CD4-positive, alpha-beta T cell treated with Interleukin-21 for 1 hour (primary cell): ENCODE data around the gene TRNP1.

ENCODE experiments used
- DNase-seq: peaks from one replicate; pipeline ENCODE4 v3.0.0-alpha.2; 2020

The TRNP1 gene

DNA sequence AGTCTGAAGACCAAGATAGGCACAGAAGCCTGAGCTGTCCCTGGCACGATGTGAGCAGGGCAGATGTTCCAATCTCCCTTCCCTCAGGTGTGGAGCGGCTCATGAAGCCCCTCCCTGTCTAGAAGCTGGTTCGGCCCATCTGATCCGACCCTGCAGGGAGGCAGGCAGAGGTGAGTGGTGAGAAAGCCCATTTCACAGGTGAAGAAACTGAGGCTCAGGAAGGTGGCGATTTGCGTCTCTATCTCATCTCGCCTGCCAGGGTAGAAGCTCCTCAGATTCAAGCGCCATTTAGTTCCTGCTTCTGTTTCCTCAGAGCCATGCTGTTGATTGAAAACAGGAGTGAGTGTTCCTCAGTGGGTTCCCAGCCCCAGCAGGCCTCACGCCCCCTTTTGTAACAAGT lies 36.0 kb downstream of the TRNP1 start:
- no peak for DNase-seq

DNA sequence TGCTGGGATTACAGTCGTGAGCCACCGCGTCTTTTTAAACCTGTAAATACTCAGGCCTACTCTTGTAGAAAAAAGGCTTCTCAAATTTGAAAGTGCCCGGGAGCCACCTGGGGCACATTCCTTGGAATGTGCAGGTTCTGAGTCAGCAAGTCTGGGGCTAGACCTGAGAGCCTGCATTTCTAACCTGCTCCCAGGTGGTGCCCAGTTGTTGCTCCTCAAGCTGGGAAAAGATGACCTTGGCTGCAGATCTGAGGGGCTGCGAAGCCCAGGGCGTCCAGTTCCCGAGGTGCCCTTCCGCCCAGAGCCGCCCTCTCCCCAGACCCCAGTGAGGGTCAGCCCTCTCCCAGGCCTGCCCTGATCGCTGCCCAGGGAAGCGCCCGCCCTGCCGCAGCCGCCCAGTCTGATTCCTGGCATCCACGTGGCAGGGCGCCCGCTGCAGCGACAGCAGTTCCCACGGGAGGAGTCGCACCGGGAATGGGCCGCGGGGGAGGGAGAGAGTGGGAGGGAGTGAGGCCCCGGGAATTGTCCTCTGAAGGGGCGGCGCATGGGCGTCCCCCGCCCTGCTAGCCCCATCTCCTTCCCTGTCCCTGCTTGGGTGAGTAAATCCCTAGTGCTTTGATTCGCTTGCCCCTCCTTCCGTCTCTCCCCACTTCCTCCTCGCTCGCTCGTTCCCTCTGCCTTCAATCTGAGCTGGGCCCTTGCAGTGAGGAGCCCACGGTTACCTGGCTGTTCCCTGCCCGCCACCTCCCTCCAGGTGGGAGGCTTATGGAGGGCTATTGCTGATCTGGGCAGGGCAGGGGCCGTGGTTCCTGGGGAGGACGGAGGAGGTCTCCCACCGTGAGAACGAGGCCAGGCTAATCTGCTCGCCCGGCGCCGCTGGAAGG lies 38.0 kb downstream of the TRNP1 start:
- DNase-seq, result no peak

DNA sequence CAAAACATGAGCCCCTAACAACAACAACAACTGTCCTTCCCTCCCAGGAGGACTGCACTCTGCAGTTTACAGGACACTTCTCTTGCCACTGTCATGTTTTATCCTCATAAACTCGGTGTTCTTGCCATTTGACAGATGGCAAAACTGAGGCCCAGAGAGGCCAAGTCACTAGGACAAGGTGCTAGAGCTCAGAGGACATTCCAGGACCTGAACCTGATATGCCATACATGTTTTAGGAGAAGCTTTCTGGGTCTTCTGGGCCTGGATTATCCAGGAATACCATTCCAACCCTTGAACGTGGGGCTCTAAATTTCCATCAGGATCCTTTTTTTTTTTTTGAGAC lies 38.6 kb downstream of the TRNP1 start:
- DNase-seq, result no peak

DNA sequence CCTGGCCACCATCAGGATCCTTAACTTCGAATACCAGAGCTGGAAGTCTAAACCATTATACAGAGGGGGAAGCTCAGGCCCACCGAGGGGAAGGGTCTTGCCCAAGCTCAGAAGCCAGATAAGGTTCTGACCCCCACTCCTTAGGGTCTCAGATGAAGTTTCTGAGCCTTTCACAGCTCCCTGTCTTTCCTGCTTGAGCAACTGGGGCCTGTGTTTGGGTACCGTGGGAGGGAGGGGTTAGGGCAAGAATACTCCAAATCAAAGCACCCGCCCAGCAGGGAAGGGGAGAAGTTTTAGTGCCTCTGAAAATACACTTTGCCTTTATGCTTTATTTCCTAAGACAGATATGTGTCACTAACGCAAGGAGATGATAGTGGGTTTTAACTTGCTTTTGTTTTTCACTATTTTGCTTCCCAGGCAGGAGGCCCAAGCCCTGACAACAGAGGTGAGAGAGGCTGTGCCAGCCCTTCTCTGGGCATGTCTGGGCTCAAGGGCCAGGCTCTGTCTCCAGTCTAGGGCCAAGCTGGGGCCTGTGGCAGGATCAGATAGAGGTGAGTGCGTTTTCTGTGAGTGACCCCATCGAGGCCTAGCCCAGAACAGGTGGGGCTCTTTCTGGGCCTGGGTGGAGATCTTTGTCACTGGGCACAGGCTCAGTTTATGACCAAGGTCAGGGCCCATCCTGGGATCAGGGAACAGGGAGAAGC lies 39.7 kb downstream of the TRNP1 start:
- DNase-seq, result no peak

DNA sequence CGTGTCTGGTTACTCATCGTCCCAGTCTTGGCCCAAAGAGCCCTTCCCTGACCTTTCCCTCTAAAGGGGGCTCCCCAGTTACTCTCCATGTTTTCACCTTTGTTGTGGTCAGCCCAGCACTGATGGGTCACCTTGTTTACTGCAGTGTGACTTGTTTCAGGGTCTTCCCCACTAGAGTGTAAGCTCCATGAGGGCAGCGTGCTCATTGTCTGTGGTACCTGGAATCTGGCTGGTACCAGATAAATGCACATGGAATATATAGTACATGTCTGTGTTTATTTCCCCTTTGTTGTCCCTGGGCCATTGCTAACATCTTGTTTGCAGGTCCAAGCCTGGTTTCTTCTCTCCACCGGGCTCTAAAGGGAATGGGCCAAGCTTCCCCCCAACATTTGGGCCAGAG lies 41.9 kb downstream of the TRNP1 start:
- DNase-seq, result no peak

DNA sequence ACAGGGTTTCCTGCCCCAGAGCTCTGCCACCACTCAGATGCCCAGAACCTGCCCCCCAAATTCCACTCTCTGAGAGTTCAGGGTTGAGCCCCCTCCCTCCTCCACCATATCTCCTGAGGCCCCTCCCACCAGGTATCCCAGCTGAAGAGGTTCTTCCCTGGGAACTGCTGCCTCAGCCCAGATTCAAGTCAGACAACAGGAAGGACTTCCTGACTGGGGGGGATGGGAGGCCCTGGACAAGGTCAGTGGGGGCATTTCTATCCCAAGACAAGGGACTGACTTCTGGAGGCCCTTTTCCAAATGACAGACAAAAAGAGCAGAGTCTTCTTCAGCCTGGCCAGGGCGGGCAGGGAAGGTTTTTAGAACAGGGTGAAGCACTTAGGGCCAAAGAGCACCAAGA lies 43.2 kb downstream of the TRNP1 start:
- no peak for DNase-seq

DNA sequence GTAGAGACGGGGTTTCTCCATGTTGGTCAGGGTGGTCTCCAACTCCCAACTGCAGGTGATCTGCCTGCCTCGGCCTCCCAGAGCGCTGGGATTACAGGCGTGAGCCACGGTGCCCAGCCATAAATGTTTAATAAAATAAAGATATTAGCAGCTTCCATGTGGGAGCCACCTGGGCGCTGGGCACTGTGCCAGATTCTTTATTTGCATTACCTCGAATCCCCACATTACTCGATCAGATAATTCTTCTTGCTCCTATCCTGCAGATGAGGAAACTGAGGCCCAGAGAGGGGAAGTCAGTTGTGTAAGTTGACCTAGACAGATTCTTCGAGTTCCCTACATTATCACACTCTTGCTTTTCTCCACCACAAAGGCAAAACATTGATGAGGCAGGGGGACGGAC lies 44.0 kb downstream of the TRNP1 start:
- no peak for DNase-seq

DNA sequence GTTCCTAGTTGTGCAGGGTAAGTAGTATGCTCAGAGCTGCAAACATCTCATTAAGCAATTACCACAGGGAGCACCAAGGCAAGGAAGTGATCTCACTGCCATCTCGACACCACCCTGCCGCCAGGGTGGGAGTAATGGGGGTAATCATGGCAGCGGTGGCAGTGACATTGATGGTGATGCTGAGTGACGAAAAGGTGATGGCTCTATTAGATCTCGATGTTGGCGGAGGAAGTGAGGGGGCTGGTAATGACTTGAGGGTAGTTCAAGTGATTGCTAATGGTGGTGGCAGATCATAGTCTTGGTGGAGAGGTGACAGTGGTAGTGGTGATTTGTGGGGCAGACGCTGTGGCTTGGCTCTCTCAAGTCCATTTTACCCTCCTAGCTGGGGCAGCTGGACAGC lies 44.5 kb downstream of the TRNP1 start:
- no peak for DNase-seq

DNA sequence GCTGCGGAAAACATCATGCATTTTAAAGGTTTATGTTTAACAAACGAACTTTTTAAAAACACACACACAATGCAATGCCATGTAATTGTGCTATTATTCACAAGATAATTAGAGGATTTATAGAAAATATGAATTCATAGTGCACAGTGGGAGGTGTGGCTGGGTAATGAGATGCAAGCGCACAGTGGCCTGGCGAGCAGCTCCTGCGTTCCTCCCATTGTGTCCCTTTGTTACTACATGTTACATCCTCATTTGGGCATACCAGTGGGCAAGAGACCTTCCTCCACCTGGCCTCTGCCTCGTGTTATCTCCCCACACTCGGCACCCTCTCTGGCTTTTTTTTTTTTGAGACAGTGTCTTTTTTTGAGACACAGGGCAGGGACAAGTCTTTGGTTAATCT lies 49.2 kb downstream of the TRNP1 start:
- no peak for DNase-seq

DNA sequence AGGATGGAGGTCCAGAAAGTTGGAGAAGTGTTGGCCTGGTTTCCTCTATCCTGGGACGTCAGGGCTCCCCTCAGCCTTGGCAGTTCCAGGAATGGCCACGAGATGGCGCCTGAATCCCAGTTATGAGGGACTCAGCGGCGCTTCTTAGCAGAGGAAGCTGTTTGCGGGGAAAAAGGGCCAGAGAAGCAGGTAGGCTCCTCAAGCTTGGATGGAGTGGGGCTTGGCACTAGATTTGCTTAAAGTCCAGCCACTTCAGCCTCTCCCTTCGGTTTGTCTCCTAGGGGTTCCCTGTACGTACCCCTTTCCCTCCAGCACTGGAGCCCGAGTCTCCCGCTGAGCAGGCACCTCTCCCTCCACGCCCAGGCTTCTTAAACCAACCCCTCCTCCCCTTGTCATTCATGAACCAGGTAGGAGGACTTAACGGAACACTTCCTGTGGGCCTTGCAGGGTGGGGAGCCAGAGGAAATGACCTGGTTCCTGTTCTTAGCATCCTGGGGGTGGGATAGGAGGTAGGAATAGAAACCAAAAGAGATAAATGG lies 51.2 kb downstream of the TRNP1 start:
- DNase-seq, result peak; percentile 86

DNA sequence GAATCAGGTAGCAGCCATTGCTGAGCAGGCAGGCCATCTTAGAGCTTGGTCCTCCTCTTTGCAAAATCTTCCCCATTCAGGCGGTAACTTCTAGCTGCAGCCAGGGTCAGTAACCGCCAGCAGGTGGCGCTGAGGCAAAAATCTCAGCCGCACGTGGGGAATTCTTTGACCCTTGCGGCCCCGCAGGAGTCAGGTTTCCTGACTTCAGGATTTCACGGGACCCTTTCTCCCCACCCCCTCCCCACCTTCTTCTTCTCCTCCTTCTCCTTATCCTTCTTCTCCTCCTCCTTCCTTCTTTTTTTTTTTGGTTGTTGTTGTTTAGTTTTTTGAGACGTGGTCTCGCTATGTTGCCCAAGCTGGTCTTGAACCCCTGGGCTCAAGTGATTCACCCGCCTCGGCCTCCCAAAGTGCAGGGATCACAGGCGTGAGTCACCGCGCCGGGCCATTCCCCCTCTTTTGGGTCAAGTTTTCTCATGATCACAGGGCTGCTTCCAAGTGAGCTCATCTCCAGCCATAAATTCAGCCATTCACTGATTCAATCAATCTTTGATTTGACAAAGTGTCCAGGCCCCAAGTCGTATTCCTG lies 52.6 kb downstream of the TRNP1 start:
- peak; percentile 67 for DNase-seq

DNA sequence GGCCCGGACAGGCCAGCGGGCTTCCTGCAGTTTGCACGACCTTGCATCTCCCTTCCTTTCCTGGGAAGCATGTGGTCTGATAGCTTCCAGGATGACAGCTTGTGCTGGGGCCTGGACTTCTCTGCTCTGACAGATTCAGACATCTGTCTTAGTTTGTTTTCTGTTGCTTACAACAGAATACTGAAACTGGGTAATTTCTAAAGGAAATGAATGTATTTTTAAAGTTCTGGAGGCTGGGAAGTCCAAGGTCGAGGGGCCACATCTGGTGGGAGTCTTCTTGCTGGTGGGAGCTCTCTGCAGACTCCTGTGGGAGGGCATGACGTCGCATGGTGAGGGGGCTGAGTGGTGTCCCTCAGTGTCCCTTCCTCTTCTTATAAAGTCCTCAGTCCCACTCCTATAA lies 54.4 kb downstream of the TRNP1 start:
- no peak for DNase-seq

DNA sequence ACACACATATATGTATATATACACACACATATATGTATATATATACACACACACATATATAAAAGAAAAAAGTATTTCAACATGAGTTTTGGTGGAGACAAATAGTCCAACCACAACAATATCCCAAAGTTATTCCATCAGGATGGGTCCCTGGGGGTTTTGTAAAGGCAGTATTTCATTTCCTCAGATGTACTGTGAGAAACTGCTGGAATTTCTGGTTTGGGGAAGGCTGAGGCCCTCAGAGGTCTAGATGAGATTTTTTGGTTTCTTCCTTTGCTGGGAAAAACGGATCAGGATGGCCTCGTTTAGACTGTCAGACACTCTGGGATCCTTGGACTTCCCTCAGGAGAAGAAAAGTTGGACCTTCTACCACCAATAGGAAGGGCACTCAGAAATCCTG lies 55.6 kb downstream of the TRNP1 start:
- no peak for DNase-seq

DNA sequence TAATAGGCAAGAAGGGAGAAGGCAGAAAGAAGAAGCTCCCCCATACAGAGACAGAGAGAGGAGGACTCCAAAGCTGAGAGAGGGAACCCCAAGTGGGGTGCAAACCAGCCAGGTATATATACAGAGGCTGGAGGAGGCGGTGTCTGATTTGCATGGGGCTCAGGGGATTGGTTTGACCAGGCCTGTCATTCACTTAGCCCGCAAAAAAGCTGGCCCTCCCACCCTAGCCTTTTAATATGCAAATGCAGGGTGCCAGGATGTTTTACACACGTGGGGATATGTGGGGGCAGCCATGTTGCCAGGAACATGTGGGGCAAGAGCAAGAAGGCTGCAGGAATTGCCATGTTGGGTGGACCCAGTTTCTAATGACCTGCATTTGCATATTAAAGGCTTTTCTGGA lies 56.1 kb downstream of the TRNP1 start:
- DNase-seq, result no peak
